Left cardiac atrium (tissue), 4 donors: ENCODE results near the gene FAM181B. TPM values are rescaled to one million over a fixed set of nuclear protein-coding genes. Genes with fewer than 3 reads are reported as not detected.

Experiments used
- ATAC-seq, 2 donors: fragments of 200-7000 bp; cut with Tn5 transposase; one replicate each; pipeline ENCODE4 v1.9.1; 2020; ENCODE audit warnings: mild to moderate bottlenecking in 2 of 2, moderate library complexity in 2 of 2
- DNase-seq: peaks from one replicate; pipeline ENCODE4 v3.0.0-alpha.2; 2020
- intact Hi-C, 2 donors: fragments of 100-400 bp; cut with DNase I; formaldehyde crosslinking; loops; one replicate each; pipeline versions ENCODE4 v1.14.1 to v1.15.1; 2022 to 2023
- long read RNA-seq: library from polyadenylated mRNA; unstranded; transcript quantifications from one replicate; pipeline ENCODE4 v2.0.0, GENCODE V29; 2021
- total RNA-seq, 2 donors: library from RNA; stranded (reverse); fragmentation: NEBNext Ultra II Directional; extraction: Animal tissue kit (Norgen Biotek cat#: 25700); gene quantifications; one replicate each; pipeline ENCODE4 v1.2.1, GENCODE V29; 2021
- donor health status: DM: no; HTN: yes; CAD: no.
- donor health status: DM: no; HTN: yes; CAD: no; lungs with severe emphysema.
- donor health status: DM: yes; HTN: yes; CAD: no.
- donor health status: Dilated cardiomyopathy.

The FAM181B gene, protein sequence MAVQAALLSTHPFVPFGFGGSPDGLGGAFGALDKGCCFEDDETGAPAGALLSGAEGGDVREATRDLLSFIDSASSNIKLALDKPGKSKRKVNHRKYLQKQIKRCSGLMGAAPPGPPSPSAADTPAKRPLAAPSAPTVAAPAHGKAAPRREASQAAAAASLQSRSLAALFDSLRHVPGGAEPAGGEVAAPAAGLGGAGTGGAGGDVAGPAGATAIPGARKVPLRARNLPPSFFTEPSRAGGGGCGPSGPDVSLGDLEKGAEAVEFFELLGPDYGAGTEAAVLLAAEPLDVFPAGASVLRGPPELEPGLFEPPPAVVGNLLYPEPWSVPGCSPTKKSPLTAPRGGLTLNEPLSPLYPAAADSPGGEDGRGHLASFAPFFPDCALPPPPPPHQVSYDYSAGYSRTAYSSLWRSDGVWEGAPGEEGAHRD
- total RNA-seq: 1 to 10 TPM; 1.7 to 2.0 TPM
- long read RNA-seq: 0 reads

DNA sequence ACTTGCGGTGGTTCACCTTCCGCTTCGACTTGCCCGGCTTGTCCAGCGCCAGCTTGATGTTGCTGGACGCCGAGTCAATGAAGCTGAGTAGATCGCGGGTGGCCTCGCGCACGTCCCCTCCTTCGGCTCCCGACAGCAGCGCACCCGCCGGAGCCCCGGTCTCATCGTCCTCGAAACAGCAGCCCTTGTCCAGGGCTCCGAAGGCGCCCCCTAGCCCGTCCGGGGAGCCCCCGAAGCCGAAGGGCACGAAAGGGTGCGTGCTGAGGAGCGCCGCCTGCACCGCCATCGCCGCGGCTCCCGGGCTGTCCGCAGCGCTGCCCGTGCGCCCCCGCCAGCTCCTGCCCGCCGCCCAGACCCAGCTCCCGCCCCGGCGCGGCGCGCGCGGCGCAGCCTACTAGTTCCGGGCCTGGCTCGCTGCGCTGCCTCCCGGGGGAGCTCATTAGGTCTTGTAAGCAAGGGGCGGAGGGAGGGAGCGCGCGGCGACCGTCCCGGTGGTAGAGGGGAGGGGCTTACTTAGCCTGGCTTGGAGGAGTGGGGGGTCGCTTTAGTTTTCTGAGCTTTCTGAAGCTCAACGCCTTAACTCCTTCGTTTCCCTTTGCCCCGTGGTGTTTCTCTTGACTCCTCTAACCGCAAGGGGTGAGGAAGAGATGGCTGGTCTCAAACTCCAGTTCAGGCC is at the start of gene FAM181B:
TSS of gene FAM181B (minus strand) at position 421 of the 676 bp plus-strand sequence. CDS start at position 286, 135 bp downstream.
- DNase-seq (peak; percentile 73), ATAC-seq (peak; percentile 89 to 93)
- intact Hi-C loops: loop anchor here in 1 of 2 donors (5.0 kb wide), 1 partner anchor 134 kb away; no protein-coding TSS in a partner anchor

DNA sequence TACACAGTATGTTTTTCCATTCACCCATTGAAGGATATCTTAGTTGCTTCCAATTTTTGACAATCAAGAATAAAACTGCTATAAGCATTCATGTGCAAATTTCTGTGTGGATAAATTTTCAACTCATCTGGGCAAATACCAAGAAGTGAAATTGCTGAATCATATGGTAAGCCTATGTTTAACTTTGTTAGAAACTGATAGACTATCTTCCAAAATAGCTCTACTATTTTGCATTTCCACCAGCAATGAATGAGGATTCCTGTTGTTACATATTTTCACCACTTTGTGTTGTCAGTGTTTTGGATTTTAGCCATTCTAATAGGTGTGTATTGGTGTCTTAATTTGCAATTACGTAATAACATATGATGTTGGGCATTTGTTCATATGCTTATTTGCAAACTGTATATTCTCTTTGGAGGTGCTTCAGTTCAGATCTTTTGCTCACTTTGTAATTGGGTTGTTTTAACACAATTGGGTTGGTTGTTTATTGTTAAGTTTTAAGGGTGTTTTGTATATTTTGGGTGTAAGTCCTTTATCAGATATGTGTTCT is 49.2 kb upstream of the FAM181B start:
- ATAC-seq (no peak), DNase-seq (no peak)
- intact Hi-C loops: no loop called here

DNA sequence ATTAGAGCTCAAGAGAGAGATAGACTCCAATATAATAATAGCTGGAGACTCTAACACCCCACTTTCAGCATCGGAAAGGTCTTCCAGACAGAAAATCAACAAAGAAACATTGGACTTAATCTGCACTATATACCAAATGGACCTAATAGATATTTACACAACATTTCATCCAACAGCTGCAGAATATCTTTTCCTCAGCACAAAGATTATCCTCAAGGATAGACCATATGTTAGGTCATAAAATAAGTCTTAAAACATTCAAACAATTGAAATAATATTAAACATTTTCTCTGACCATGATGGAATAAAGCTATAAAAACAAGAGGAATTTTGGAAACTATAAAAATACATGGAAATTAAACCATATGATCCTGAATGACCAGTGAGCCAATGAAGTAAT is 45.1 kb upstream of the FAM181B start:
- intact Hi-C loops: no loop called here
- ATAC-seq: no peak
- no peak for DNase-seq

DNA sequence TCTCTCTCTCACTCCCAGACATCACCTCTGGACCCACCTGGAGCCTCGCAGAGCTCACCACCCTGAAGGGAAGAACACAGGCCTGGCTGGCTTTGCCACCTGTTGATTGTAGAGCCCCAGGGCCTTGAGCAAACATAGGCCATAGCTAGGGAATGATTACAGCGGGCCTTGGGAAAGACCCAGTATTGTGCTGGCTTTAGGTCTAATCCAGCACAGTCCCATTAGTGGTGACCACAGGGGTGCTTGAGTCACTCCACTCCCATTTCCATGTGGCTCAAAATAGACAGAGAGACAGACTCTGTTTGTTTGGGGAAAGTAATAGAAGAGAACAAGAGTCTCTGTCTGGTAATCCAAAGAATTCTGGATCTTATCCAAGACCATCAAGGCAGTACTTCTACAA is 42.7 kb upstream of the FAM181B start:
- DNase-seq (no peak), ATAC-seq (no peak)
- intact Hi-C loops: no loop called here

DNA sequence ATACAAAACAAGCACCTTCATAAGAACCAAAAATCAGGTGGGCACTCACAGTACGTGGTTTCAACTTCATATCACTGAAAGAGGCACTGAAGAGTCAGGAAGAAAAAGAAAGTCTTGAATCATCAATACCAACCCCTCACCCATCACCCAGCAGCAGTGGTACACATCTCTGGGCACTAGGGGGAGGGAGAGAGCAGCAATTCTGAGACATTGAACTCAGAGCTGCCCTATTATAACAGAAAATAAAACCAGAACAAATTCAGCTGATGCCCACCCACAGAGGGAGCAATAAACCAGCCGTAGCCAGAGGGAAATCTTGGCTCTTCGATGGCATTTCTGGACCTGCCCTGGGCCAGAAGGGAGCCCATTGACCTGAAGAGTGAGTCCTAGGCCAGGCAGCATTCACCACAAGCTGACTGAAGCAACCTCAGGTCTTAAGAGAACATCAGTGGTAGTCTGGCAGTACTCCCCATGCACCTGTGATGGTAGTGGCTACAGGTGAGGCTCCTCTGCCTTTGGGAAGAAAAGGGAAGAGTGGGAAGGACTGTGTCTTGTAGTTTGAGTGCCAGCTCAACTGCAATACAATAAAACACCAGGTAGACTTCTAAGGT is 42.2 kb upstream of the FAM181B start:
- peak in 1 of 2 donors; percentile 21 for ATAC-seq
- no peak for DNase-seq
- intact Hi-C loops: no loop called here

DNA sequence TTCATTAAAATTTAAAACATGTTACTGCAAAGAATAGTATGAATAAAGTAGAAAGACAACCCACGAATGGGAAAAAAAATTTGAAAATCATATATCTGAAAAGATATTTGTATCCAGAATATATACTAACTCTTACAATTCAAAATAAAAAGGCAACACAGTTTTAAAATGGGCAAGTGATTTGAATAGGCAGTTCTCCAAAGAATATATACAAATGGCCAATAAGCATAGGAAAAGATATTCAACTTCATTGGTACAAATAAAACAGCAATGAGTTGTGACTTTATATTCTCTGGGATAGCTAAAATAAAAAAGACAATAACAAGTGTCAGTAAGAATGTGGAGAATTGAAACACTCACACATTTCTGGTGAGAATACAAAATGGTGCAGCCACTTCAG is 41.6 kb upstream of the FAM181B start:
- no peak for DNase-seq
- no peak for ATAC-seq
- intact Hi-C loops: no loop called here

DNA sequence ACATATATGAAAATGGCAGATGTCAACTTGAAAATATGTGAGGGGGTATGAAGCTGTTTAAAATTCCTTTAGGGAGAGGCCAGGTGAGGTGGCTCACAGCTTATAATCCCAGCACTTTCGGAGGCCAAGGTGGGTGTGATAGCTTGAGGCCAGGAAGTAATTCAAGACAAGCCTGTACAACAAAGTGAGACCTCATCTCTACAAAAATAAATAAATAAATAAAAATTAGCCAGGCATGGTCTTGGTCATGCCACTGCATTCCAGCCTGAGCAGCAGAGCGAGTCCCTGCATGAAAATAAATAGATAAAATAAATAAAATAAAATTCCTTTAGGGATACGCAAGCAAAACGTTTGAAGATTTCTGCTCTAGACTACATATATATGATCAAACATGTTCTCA is 38.1 kb upstream of the FAM181B start:
- intact Hi-C loops: no loop called here
- DNase-seq (no peak), ATAC-seq (no peak)

DNA sequence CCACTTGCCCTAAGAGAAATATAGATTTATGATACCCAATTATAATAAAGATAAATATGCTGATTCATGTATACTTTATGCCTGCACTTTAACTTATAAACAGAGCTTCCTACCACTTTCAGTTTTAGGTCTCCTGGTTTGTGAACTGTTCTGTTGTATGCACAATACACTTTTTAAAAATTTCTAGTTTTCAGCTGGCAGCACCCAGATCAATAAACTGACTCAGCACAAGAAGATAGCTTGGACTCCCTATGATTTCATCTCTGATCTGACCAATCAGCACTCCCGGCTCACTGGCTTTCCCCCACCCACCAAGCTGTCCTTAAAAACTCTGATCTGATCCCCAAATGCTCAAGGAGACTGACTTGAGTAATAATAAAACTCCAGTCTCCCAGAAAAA is 33.5 kb upstream of the FAM181B start:
- no peak for ATAC-seq
- intact Hi-C loops: no loop called here
- DNase-seq: no peak

DNA sequence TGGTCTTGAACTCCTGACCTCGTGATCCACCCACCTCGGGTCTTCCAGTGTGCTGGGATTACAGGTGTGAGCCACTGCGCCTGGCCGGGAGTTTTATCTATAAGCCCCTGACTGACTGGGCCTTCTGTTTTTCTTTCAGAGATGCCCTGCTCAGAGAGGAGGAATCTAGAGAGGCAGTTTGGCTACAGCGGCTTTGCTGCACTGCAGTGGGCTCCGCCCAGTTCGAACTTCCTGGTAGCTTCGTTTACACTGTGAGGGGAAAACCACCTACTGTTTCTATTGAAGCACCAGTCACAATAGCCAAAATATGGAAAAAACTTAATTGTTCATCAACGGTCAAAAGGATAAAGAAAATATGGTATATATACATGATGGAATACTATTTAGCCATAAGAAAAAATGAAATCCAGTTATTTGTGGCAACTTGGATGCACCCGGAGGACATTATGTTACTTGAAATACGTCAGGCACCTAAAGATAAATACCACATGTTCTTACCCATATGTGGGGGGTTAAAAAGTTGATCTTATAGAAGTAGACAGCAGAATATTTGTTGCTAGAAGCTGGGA is 31.9 kb upstream of the FAM181B start:
- ATAC-seq: no peak
- DNase-seq: no peak
- intact Hi-C loops: no loop called here

DNA sequence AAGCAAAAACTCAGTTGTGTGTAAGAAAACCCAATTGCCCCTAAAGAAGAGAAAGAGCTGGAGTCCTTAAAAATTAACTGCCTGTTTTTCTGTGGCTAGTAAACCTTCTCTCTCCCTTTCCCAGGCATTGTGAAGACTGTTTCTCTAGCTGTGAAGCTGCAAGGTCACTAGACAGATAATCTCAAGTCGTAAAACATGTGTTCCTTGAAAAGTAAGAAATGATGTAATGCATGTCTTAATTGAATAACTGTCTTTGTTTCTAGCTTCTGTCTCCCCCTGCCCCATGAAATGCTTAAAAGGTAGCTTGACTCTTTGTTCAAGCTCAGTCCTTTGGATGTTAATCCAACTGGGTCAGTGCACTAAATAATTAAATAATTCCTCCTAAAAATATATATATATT is 29.5 kb upstream of the FAM181B start:
- ATAC-seq: no peak
- no peak for DNase-seq
- intact Hi-C loops: no loop called here

DNA sequence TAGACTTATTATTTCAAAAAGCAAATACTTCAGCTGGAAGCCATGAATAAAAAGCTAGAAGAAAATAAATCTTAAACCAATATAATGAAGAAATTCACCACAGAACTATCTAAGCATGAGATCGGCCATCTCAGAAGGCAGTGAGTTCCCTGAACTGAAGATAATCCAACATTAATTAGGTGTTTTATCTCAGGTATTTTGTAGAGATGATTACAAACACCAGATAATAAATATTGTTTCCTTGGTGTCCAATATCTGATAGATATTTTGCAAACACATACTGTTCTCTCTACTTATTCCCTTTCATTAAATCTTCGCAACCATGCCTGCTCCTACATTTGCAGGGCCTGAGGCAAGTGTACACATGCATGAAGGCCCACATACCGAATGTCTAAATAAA is 26.0 kb upstream of the FAM181B start:
- DNase-seq: no peak
- ATAC-seq: no peak
- intact Hi-C loops: no loop called here

DNA sequence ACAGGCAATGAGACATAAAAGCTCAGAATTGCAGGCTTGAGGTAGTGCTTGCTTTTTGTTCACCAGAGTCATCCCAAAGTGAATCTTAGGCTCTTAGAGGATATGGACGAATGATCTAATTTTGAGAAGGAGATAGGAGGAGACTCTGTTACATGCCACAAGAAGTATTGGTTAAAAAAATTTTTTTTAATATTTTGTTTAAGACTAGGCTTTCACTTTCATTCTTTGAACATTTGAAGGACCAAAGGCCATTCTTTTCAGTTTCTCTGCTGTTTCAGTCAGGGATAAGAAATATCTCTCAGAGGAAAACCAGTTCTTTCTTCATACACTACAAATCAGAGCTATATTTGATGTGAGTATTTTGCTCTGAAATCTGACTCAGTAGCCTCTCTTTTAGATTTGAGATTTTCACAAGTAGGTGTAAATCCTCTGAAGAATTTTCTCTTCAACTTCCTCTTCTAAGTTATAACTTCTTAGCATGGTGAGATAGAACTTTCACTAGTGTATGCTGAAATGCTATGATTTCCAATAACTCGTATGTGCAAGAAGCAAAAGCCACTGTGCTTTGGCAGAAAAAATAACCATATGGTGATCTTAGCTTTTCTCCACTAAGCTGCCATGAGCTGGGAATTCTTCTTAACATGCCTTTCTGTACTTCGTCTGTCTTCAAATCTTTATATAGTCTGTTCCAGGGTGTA is 24.1 kb upstream of the FAM181B start:
- DNase-seq (no peak), ATAC-seq (no peak)
- intact Hi-C loops: no loop called here

DNA sequence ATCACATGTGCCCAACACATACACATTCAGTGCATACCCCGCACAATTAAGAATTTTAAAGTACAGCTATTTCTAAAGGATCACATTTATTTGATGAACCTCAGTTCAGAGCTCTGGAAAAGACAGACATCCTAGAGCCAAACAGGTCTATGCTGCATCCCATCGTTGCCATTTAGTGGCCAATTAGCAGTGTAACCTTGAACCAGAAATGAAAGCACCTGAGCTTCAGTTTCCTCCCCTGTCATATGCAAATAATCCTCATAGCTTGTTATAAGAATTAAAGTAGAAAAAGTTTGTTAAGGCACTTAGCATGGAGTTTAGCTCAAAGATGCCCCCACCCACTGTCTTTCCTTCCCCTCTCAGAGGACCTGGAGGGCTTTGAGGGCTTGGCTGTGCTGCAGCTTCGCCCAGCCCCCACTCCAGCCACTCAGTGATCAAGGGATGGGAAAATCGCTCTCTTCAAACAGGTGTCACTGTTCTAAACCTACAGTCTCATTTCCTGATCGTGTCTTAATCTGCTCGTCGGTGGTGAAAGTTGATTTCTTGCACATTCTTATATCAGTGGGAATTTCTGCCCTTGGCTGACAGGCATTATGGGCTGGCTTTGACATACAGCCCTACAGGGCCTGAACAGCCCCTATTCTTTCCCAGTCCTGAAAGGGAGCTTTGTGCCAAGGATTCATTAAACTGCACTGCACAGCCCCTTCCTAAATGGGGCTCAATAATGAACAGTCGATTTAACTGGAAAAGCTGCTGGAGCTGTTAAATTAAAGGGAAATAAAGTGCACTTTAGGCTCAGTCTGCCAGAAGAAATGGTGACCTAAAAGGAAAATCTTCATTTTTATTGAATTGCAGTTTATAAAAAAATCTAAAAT is 23.3 kb upstream of the FAM181B start:
- intact Hi-C loops: no loop called here
- ATAC-seq: no peak
- no peak for DNase-seq

DNA sequence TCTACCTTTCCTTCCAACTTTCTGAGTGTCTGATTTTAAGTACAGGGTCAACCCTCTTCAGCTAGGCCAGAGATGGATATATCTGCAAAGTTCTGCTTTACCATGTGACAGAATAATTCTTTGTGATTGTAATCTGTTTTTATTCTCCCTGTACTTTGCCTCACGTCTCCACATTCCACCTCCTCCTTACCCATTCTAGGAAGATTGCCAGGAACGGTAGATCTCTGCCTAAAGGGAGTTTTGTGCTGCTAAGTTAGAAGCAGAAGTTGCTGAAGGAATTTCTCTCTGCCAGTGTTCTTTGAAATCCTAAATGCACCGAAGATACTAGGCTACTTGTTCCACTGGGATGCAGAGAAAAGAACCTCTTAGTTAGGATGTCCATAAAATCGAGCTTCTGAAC is 20.7 kb upstream of the FAM181B start:
- intact Hi-C loops: no loop called here
- ATAC-seq: no peak
- no peak for DNase-seq

DNA sequence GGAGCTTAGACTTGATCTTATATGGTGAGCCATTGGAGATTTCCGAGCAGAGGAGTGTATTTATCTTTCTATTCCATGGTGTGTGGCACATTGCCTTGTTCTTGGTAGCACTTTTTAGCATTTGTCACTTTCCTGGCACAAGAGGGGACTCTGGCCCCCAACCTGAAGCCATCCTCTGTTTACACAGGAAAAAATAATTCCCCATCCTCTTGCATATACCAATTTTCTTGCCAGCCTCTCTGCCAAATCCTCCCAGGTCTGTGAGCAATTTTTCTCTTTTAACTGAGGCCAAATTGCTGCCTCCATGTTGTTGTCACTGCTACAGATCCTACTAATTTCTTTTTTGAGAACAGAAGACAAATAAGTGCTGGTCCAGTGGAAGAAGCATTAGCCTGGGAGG is 20.3 kb upstream of the FAM181B start:
- no peak for ATAC-seq
- no peak for DNase-seq
- intact Hi-C loops: no loop called here

DNA sequence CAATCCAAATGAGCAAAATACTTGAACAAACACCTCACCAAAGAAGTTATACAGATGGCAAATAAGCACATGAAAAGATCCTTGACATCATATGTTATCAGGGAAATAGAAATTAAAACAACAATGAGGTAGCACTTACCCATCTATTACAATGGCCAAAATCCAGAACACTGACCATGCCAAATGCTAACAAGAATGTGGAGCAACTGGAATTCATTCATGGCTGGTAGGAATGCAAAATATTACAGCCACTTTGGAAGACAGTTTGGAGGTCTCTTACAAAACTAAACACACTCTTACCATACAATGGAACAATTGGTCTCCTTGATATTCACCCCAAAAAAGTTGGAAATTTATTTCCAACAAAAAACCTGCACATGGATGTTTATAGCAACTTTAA is 19.1 kb upstream of the FAM181B start:
- no peak for ATAC-seq
- intact Hi-C loops: no loop called here
- DNase-seq: no peak

DNA sequence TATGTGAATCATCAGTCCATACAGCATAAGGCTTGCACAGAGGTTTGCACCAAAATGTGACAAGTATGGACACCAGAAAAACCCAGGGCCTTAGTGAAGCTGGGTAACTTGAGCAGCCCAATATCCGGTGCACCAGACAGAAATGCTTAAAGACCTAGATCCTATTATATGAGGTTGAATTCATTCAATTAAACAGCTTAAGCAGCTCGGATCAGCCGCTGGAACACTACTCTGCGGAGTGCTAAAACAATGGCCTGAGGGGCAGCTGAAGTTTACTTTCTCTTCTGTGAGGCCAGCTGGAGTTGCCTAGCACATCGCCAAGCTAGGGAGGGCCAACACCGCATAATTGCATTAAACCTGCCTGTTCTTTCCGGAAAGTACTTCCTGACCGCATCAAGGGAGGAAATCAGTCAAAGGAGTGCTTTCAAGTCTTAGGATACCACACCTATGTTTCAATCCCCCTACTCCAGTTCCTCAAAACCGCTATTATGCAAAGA is 17.0 kb upstream of the FAM181B start:
- no peak for DNase-seq
- intact Hi-C loops: no loop called here
- no peak for ATAC-seq

DNA sequence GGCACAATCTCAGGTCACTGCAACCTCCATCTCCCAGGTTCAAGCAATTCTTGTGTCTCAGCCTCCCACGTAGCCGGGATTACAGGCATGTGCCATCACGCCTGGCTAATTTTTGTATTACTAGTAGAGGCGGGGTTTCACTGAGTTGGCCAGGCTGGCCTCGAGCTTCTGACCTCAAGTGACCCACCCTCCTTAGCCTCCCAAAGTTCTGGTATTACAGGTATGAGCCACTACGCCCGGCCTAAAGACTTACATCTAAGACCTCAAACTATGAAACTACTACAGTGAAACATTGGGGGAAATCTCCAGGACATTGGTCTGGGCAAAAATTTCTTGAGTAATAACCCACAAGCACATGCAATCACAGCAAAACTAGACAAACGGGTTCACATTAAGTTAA is 13.8 kb upstream of the FAM181B start:
- intact Hi-C loops: no loop called here
- DNase-seq: no peak
- no peak for ATAC-seq
